GM12891 (cell line): Measurements from ENCODE around the gene COX5B.

Experiments
- POLR2A ChIP-seq: IDR thresholded peaks from 2 replicates; pipeline ENCODE4 v1.6.1; 2011; ENCODE audit warnings: low read depth, low read length, control low read depth
- POLR2AphosphoS5 ChIP-seq: IDR thresholded peaks from 2 replicates; pipeline ENCODE4 v1.6.1; 2011; ENCODE audit warnings: low read depth, low read length, control low read depth
- TAF1 ChIP-seq: IDR thresholded peaks from 2 replicates; pipeline ENCODE4 v1.6.1; 2011; ENCODE audit warnings: low read depth, low read length, control low read depth

- no peak for TF ChIP-seq POLR2A
- no peak for TF ChIP-seq TAF1
- no peak for TF ChIP-seq POLR2AphosphoS5
These were observed 5.3 kb downstream of the COX5B start for GRCh38 chr2:97651114-97651513.
